Heart left ventricle (tissue), 16 donors: ENCODE results near the gene EXD3. TPM values are rescaled to one million over a fixed set of nuclear protein-coding genes. Genes with fewer than 3 reads are reported as not detected.

Experiments used
- ATAC-seq, 4 donors: fragments of 200-7000 bp; cut with Tn5 transposase; one replicate each; pipeline ENCODE4 v1.9.1; 2020 to 2022; ENCODE audit warnings: moderate library complexity in 4 of 4, mild to moderate bottlenecking in 3 of 4, moderate number of reproducible peaks in 1 of 4
- DNase-seq, 5 donors: peaks; one replicate each; pipeline ENCODE4 v3.0.0-alpha.2; 2020
- H3K27ac ChIP-seq, 12 donors: fragments of 200-600 bp; sonication (generic) in 4 of 12; one replicate each; pipeline versions ENCODE4 v1.5.0 to v1.8.0; 2016 to 2022; ENCODE audit warnings: mild to moderate bottlenecking in 2 of 12
- H3K27me3 ChIP-seq, 9 donors: fragments of 200-600 bp; sonication (generic) in 2 of 9; one replicate each; pipeline versions ENCODE4 v1.5.1 to v1.8.0; 2016 to 2022; ENCODE audit warnings: mild to moderate bottlenecking in 3 of 9
- H3K36me3 ChIP-seq, 9 donors: fragments of 200-600 bp; sonication (generic) in 2 of 9; one replicate each; pipeline versions ENCODE4 v1.5.0 to v1.8.0; 2018 to 2022; ENCODE audit warnings: mild to moderate bottlenecking in 2 of 9
- H3K4me1 ChIP-seq, 12 donors: fragments of 200-600 bp; sonication (generic) in 4 of 12; one replicate each; pipeline versions ENCODE4 v1.5.0 to v1.8.0; 2016 to 2022; ENCODE audit warnings: mild to moderate bottlenecking in 3 of 12
- H3K4me3 ChIP-seq, 12 donors: fragments of 200-600 bp; sonication (generic) in 4 of 12; one replicate each; pipeline versions ENCODE4 v1.5.0 to v1.8.0; 2017 to 2022; ENCODE audit warnings: mild to moderate bottlenecking in 9 of 12, moderate library complexity in 4 of 12
- H3K9me3 ChIP-seq, 12 donors: fragments of 200-600 bp; sonication (generic) in 4 of 12; one replicate each; pipeline versions ENCODE4 v1.5.0 to v1.8.0; 2016 to 2022; ENCODE audit warnings: mild to moderate bottlenecking in 1 of 12
- CTCF ChIP-seq, 12 donors: fragments of 200-600 bp; sonication (generic) in 4 of 12; IDR thresholded peaks; one replicate each; pipeline versions ENCODE4 v1.5.0 to v1.8.0; 2018 to 2022; ENCODE audit warnings: antibody characterized with exemption in 12 of 12, mild to moderate bottlenecking in 5 of 12
- POLR2A ChIP-seq, 2 donors: fragments of 450-650 bp; IDR thresholded peaks; one replicate each; pipeline ENCODE4 v1.6.1; 2017; ENCODE audit warnings: antibody characterized with exemption in 2 of 2, mild to moderate bottlenecking in 2 of 2, moderate library complexity in 2 of 2
- WGBS, 4 donors: extraction: QIAGEN DNeasy Blood & Tissue Kit in 2 of 4; methylation state at CpG; one replicate each; pipeline versions ENCODE4 v1.1.5 to v1.1.7; 2013 to 2018; 5-methylcytosine and 5-hydroxymethylcytosine counted together
- intact Hi-C, 10 donors: fragments of 100-400 bp; cut with DNase I; formaldehyde crosslinking; loops; one replicate each; pipeline versions ENCODE4 v1.11.1 to v1.14.2; 2022
- polyA plus RNA-seq, 2 donors: library from polyadenylated mRNA; stranded (reverse); fragments of 200-250 nt; gene quantifications; one replicate each; pipeline ENCODE4 v1.2.3, GENCODE V29; 2013
- total RNA-seq, 9 donors: library from RNA; depleted of rRNA in 2 of 9; stranded (reverse); fragments of >200 nt in 2 of 9; fragmentation: NEBNext Ultra II Directional in 3 of 9; extraction: Animal tissue kit (Norgen Biotek cat#: 25700) in 3 of 9; gene quantifications; one replicate each; pipeline versions ENCODE4 v1.1.0 to v1.2.4, GENCODE V29; 2016 to 2023
- donor health status: ischemic (EF 13 %, LVEDD 7.1; RV severe dilation, severe dysfunction).
- donor health status: healthy with polysubstance abuse.
- donor health status: DM: no; HTN: yes; CAD: no.
- donor health status: DM: no; HTN: no; CAD: no.
- donor health status: ischemic (EF 25% LVEDD 6.9; RV normal size, moderate dysfunction).
- donor health status: ischemic (EF 25% LVEDD 5.7; RV mildly dilated, moderate dysfunction).
- donor health status: healthy.
- donor health status: DM: yes; HTN: yes; CAD: no.
- donor health status: ischemic (EF 35%, LVEDD 5.7; RV mildly dilated, moderate dysfunction).
- donor health status: nonischemic (EF 11% LVEDD 7.7; RV severe dilation, severe dysfunction).
- donor health status: DM: yes; HTN: yes; CAD: no.
- donor health status: PGD.
- donor health status: ischemic (EF 29% LVEDD 5.4; RV normal size, mild dysfunction).
- donor health status: nonischemic (EF 23%, LVEDD 6.1; RV moderate dilation, normal function).

Gene EXD3
- total and polyA plus RNA-seq, 11 donors = 4.1 to 15.2 (median 8.6) TPM

- no peak for ATAC-seq
Observed at GRCh38 chr9:137325124-137325523, 97.8 kb downstream of the EXD3 start.

DNA sequence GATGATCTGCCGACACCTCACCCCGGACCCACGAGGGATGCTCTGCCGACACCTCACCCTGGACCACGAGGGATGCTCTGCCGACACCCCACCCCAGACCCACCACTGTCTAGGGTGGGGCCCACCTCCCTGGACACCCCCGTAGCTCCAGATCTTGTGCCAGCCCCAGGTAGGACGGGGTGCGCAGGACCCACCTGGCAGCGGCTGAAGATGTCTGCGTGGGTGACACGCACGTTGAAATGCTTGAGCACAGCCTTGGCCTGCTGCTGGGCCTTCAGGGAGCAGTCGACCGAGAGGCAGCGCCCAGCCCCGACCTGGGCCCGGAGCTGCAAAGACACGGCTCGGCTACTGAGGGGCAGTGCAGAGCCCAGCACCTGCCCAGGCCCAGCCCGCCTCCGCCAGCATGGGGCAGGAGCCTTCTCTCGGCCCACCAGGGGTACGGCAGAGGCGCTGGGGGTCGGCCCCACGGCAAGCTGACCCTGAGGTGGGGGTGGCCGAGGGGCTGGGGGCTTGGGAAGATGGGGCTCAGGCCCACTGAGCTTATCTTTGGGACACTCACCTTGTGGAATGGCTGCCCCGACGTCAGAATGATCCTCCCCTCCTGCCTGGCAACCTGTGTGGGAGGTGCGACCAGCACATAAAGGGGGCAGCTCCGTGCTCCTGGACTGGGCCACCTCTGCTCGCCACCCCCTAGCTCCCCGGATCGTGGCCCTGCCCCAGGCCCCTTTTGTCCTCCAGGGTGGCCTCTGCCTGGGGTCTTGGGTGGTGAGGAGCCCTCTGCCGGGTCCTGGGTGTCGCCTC, 99.2 kb downstream of the EXD3 start:
- no peaks in the 10 kb centered on the region for H3K27me3 ChIP-seq
- no peak for TF ChIP-seq CTCF (IDR thresholded peaks at IDR 0.05)
- no peaks in the 10 kb centered on the region for H3K36me3 ChIP-seq
- peaks cover 0 to 33% (median 24%) of the 10 kb centered on the region in 12 donors for H3K4me1 ChIP-seq
- no peak overlapping the region for H3K27ac ChIP-seq
- intact Hi-C loops = no loop called here
- peak in 1 of 5 donors; percentile 60 for DNase-seq
- no peak overlapping the region for H3K4me3 ChIP-seq
- ATAC-seq = no peak
- no peaks in the 10 kb centered on the region for H3K9me3 ChIP-seq
- WGBS, 4 donors = 94 to 96% (median 95%) methylated on average over 9 to 37 of the region's 37 CpGs

More at GRCh38 chr9:137325124-137325523, 97.8 kb downstream of the EXD3 start:
- Histone ChIP-seq H3K27me3 (no peaks in the 10 kb centered on the region), H3K36me3 (no peaks in the 10 kb centered on the region), H3K4me3 (no peak overlapping the region), H3K4me1 (peaks cover 0 to 19% (median 14%) of the 10 kb centered on the region in 12 donors), H3K27ac (no peak overlapping the region), H3K9me3 (no peaks in the 10 kb centered on the region)
- TF ChIP-seq POLR2A (IDR thresholded peaks at IDR 0.05) (no peak), CTCF (IDR thresholded peaks at IDR 0.05) (no peak)
- WGBS, 4 donors = 93 to 97% (median 95%) methylated on average over 10 of the region's 10 CpGs
- intact Hi-C loops = no loop called here
- DNase-seq = no peak

DNA sequence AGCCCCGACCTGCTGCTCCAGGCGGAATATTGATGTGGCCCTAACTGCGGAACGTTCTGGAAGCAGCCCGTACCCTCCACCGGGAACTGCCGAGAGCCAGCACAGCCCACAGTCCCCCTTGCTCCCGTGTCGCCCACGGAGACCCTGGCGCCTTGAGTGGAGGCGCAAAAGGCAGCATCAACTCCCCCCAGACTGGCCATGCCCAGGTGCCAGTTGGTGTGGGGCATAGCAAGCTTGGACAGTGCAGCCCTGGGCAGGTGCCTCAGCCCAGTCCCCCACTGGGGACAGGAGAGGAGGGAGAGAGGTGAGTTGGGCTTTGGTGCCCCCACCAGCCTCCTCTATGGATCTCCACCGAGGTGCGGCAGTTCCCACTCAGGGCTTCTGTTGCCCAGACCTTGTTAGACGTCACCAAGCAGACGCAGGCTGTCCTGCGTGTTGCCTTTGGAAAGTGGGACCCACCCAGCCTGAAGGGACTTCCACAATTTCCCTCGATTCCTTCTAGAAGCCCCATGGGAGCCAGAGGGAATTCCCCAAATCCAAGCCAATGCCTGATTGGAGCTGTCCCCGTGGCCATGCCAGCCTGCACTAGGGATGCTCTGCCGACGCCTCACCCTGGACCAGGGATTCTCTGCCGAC, 101.1 kb downstream of the EXD3 start:
- Histone ChIP-seq H3K27ac (peak overlapping the region in 1 of 12 donors; percentile 71), H3K27me3 (peaks cover 0 to 3% (median 1%) of the 10 kb centered on the region in 9 donors), H3K9me3 (no peaks in the 10 kb centered on the region), H3K4me3 (no peak overlapping the region), H3K36me3 (no peaks in the 10 kb centered on the region), H3K4me1 (peaks cover 3 to 52% (median 28%) of the 10 kb centered on the region in 12 donors)
- WGBS, 4 donors = 85 to 89% (median 88%) methylated on average over 6 to 22 of the region's 22 CpGs
- intact Hi-C loops = no loop called here
- TF ChIP-seq CTCF (IDR thresholded peaks at IDR 0.05) = no peak
- DNase-seq (peak in 1 of 5 donors; percentile 12), ATAC-seq (no peak)
